Measurements from ENCODE around the gene CRYGC. TPM values are rescaled to one million over a fixed set of nuclear protein-coding genes. Genes with fewer than 3 reads are reported as not detected.

The CRYGC gene
- total and polyA plus RNA-seq, 2 of the 13 experiments (the other 11 are each of a cell fraction or from before 2014, with no cell fraction given), result 0.20 to 0.27 TPM

DNA sequence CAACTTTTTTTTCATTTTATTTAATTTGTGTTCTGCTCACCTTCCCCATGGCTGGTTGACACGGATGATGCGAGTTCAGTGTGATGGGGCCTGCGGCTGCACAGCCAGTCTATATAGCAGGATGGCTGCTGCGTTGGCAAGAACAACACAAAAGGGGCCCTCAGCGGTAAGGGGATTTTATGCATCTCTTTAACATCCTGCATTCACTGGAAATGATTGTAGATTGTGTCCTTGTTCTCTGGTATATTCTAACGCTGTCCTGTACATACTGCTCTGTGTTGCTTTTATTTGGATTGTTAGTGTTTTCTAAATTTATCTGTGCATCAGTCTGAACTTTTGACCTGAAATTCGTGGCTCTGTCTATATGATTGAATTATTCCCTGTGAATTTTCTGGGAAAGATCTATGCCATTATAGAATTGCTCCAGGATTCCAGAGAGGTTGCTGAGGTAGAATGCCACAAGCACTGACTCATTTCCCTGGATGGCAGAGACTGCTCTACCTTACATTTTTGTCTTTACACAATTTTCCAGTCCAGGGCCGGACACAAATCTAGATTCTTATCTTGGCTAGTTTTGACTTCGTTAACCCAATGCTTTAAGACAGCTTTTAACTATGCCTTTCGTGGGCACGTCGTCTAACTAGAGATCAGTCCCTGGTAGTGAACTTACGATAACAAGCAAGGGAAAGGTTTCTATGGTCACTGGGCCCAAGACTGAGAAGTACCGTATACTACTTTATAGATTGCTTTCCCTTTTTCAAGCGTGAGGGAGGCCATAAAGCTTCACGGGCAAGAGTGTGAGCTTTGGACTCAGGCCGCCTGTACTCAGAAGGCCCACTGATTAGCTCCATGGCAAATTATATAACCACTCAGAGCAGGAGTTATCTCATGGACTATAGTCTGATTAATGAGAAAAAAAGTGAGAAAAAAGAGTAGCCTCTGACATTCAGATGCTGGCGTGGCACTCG lies at the start of gene CRYGC (continued):
- no peak for TF ChIP-seq ZNF530 (CRISPR knock-in tag; IDR thresholded peaks at IDR 0.05; ENCODE audit: low read depth)
- TF ChIP-seq MYNN (CRISPR knock-in tag; IDR thresholded peaks at IDR 0.05; ENCODE audit: low read depth), result no peak
- TF ChIP-seq ZC3H13 (CRISPR knock-in tag; IDR thresholded peaks at IDR 0.05), result no peak
- 0 out of 2 replicates have a peak, but pooled peaks have one; percentile 31 for TF ChIP-seq CHD4 (IDR thresholded peaks at IDR 0.05; ENCODE audit: borderline replicate concordance, low read length)
- TF ChIP-seq, protein P1, sequence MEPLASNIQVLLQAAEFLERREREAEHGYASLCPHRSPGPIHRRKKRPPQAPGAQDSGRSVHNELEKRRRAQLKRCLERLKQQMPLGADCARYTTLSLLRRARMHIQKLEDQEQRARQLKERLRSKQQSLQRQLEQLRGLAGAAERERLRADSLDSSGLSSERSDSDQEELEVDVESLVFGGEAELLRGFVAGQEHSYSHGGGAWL (CRISPR knock-in tag; IDR thresholded peaks at IDR 0.05), result no peak
- TF ChIP-seq MBD4 (IDR thresholded peaks at IDR 0.05; ENCODE audit: borderline replicate concordance, low read length), result no peak
- peak; percentile 76 for TF ChIP-seq PITX1 (CRISPR knock-in tag; IDR thresholded peaks at IDR 0.05)
- TF ChIP-seq ZNF644 (CRISPR knock-in tag; IDR thresholded peaks at IDR 0.05; ENCODE audit: low read depth), result peak; percentile 72; the same call in 1 of the 2 replicates
- no peak for TF ChIP-seq YEATS2 (CRISPR knock-in tag; IDR thresholded peaks at IDR 0.05; ENCODE audit: borderline replicate concordance)
- no peak for TF ChIP-seq ZSCAN12 (CRISPR knock-in tag; IDR thresholded peaks at IDR 0.05)
- no peak for TF ChIP-seq MAF1 (CRISPR knock-in tag; IDR thresholded peaks at IDR 0.05; ENCODE audit: borderline replicate concordance)
- 0 out of 2 replicates have a peak, but pooled peaks have one; percentile 52 for TF ChIP-seq ZNF224 (CRISPR knock-in tag; IDR thresholded peaks at IDR 0.05)
- TF ChIP-seq ATF7 (IDR thresholded peaks at IDR 0.05), result no peak
- TF ChIP-seq ATF7 (CRISPR knock-in tag; IDR thresholded peaks at IDR 0.05), result no peak
- TF ChIP-seq ZEB1 (IDR thresholded peaks at IDR 0.05; ENCODE audit: insufficient replicate concordance, low read depth), result no peak
- TF ChIP-seq ZNF589 (CRISPR knock-in tag; conservative IDR thresholded peaks at IDR 0.05), result no peak
- TF ChIP-seq, protein P2, sequence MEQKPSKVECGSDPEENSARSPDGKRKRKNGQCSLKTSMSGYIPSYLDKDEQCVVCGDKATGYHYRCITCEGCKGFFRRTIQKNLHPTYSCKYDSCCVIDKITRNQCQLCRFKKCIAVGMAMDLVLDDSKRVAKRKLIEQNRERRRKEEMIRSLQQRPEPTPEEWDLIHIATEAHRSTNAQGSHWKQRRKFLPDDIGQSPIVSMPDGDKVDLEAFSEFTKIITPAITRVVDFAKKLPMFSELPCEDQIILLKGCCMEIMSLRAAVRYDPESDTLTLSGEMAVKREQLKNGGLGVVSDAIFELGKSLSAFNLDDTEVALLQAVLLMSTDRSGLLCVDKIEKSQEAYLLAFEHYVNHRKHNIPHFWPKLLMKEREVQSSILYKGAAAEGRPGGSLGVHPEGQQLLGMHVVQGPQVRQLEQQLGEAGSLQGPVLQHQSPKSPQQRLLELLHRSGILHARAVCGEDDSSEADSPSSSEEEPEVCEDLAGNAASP (CRISPR knock-in tag; IDR thresholded peaks at IDR 0.05; ENCODE audit: borderline replicate concordance), result 0 out of 2 replicates have a peak, but pooled peaks have one; percentile 28
- no peak for TF ChIP-seq RFXAP (CRISPR knock-in tag; IDR thresholded peaks at IDR 0.05; ENCODE audit: borderline replicate concordance)
- no peak for TF ChIP-seq MTA1 (CRISPR knock-in tag; IDR thresholded peaks at IDR 0.05; ENCODE audit: borderline replicate concordance)
- TF ChIP-seq, protein P3, sequence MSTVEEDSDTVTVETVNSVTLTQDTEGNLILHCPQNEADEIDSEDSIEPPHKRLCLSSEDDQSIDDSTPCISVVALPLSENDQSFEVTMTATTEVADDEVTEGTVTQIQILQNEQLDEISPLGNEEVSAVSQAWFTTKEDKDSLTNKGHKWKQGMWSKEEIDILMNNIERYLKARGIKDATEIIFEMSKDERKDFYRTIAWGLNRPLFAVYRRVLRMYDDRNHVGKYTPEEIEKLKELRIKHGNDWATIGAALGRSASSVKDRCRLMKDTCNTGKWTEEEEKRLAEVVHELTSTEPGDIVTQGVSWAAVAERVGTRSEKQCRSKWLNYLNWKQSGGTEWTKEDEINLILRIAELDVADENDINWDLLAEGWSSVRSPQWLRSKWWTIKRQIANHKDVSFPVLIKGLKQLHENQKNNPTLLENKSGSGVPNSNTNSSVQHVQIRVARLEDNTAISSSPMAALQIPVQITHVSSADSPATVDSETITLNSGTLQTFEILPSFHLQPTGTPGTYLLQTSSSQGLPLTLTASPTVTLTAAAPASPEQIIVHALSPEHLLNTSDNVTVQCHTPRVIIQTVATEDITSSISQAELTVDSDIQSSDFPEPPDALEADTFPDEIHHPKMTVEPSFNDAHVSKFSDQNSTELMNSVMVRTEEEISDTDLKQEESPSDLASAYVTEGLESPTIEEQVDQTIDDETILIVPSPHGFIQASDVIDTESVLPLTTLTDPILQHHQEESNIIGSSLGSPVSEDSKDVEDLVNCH (CRISPR knock-in tag; IDR thresholded peaks at IDR 0.05), result no peak
- TF ChIP-seq ZNF225 (CRISPR knock-in tag; IDR thresholded peaks at IDR 0.05), result no peak
- TF ChIP-seq PHB2 (IDR thresholded peaks at IDR 0.05; ENCODE audit: partially characterized antibody), result no peak
- no peak for TF ChIP-seq RFX1 (IDR thresholded peaks at IDR 0.05)

Data from HepG2 (cell line).